ENCODE results near the gene PLXNB2. TPM values are rescaled to one million over a fixed set of nuclear protein-coding genes. Genes with fewer than 3 reads are reported as not detected.

PLXNB2 gene
- total RNA-seq, 1 donor from 2014 or later = 362 TPM

GRCh38 chr22:50285568-50286229 lies 21.7 kb downstream of the PLXNB2 start:
- TF ChIP-seq CTCF (IDR thresholded peaks at IDR 0.05) = no peak
- no peaks in the 10 kb centered on the region for H3K9me3 Mint-ChIP-seq (ENCODE audit: unreplicated experiment)
- DNase-seq (ENCODE audit: extremely low spot score, unreplicated experiment) = no peak
- H3K36me3 Mint-ChIP-seq (ENCODE audit: unreplicated experiment) = peaks cover 11% of the 10 kb centered on the region
- no peaks in the 10 kb centered on the region for H3K27me3 Mint-ChIP-seq (ENCODE audit: unreplicated experiment)
- H3K4me1 Mint-ChIP-seq (ENCODE audit: unreplicated experiment) = peaks cover 3% of the 10 kb centered on the region
- no peak overlapping the region for H3K27ac Mint-ChIP-seq (ENCODE audit: unreplicated experiment)
- H3K4me3 Mint-ChIP-seq (ENCODE audit: unreplicated experiment) = no peak overlapping the region

GRCh38 chr22:50284479-50284878 lies 23.0 kb downstream of the PLXNB2 start:
- no peak for TF ChIP-seq CTCF (IDR thresholded peaks at IDR 0.05)
- Mint-ChIP-seq H3K27me3 (ENCODE audit: unreplicated experiment) (no peaks in the 10 kb centered on the region), H3K9me3 (ENCODE audit: unreplicated experiment) (no peaks in the 10 kb centered on the region), H3K36me3 (ENCODE audit: unreplicated experiment) (peaks cover 14% of the 10 kb centered on the region), H3K27ac (ENCODE audit: unreplicated experiment) (no peak overlapping the region), H3K4me3 (ENCODE audit: unreplicated experiment) (no peak overlapping the region), H3K4me1 (ENCODE audit: unreplicated experiment) (peaks cover 3% of the 10 kb centered on the region)
- no peak for DNase-seq (ENCODE audit: extremely low spot score, unreplicated experiment)

- Mint-ChIP-seq H3K27me3 (ENCODE audit: unreplicated experiment) (no peaks in the 10 kb centered on the region), H3K36me3 (ENCODE audit: unreplicated experiment) (peaks cover 13% of the 10 kb centered on the region), H3K9me3 (ENCODE audit: unreplicated experiment) (no peaks in the 10 kb centered on the region), H3K27ac (ENCODE audit: unreplicated experiment) (no peak overlapping the region), H3K4me1 (ENCODE audit: unreplicated experiment) (peaks cover 3% of the 10 kb centered on the region), H3K4me3 (ENCODE audit: unreplicated experiment) (no peak overlapping the region)
- no peak for DNase-seq (ENCODE audit: extremely low spot score, unreplicated experiment)
- no peak for TF ChIP-seq CTCF (IDR thresholded peaks at IDR 0.05)
These were observed 23.6 kb downstream of the PLXNB2 start for GRCh38 chr22:50283821-50284220.

GRCh38 chr22:50282361-50283155 lies 24.9 kb downstream of the PLXNB2 start:
- TF ChIP-seq CTCF (IDR thresholded peaks at IDR 0.05) = no peak
- no peak for DNase-seq (ENCODE audit: extremely low spot score, unreplicated experiment)
- H3K27ac Mint-ChIP-seq (ENCODE audit: unreplicated experiment) = no peak overlapping the region
- peaks cover 3% of the 10 kb centered on the region for H3K4me1 Mint-ChIP-seq (ENCODE audit: unreplicated experiment)
- peaks cover 9% of the 10 kb centered on the region for H3K36me3 Mint-ChIP-seq (ENCODE audit: unreplicated experiment)
- no peaks in the 10 kb centered on the region for H3K27me3 Mint-ChIP-seq (ENCODE audit: unreplicated experiment)
- no peaks in the 10 kb centered on the region for H3K9me3 Mint-ChIP-seq (ENCODE audit: unreplicated experiment)
- H3K4me3 Mint-ChIP-seq (ENCODE audit: unreplicated experiment) = no peak overlapping the region

GRCh38 chr22:50281957-50282356 lies 25.5 kb downstream of the PLXNB2 start:
- H3K4me1 Mint-ChIP-seq (ENCODE audit: unreplicated experiment) = peaks cover 3% of the 10 kb centered on the region
- H3K27me3 Mint-ChIP-seq (ENCODE audit: unreplicated experiment) = no peaks in the 10 kb centered on the region
- no peak for DNase-seq (ENCODE audit: extremely low spot score, unreplicated experiment)
- no peaks in the 10 kb centered on the region for H3K9me3 Mint-ChIP-seq (ENCODE audit: unreplicated experiment)
- no peak overlapping the region for H3K4me3 Mint-ChIP-seq (ENCODE audit: unreplicated experiment)
- H3K27ac Mint-ChIP-seq (ENCODE audit: unreplicated experiment) = no peak overlapping the region
- TF ChIP-seq CTCF (IDR thresholded peaks at IDR 0.05) = no peak
- H3K36me3 Mint-ChIP-seq (ENCODE audit: unreplicated experiment) = peaks cover 15% of the 10 kb centered on the region
